ENCODE data around the gene CENPX. TPM values are rescaled to one million over a fixed set of nuclear protein-coding genes. Genes with fewer than 3 reads are reported as not detected.

The CENPX gene
- total and polyA plus RNA-seq, 2 of the 13 experiments (the other 11 are each of a cell fraction or from before 2014, with no cell fraction given), result 92.7 to 170 TPM

DNA sequence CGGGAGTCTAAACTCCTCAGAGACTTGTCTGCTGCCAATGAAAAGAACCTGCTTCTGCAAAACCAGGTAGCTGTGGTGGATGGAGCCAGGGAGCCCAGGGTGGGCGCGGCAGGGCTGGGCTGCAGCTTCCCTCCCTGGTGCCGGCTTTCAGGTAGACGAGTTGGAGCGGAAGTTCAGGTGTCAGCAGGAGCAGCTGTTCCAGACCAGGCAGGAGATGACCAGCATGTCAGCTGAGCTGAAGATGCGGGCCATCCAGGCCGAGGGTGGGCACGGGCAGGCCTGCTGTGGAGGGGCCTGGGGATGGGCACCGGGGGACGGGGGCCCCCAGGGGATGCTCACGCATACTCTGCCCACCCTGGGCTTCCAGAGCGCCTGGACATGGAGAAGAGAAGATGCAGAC is 5.6 kb upstream of the CENPX start:
- ChIA-PET POLR2A (interaction anchor here (2.2 kb wide), 1 partner anchor 9 kb away, joined by 7 read pairs; the partner anchor contains the start of gene DCXR), CTCF (ENCODE audit: low intra/inter-chr PET ratio, low total read pairs) (no interaction called here)
- no peak overlapping the region for H3K4me2 ChIP-seq (ENCODE audit: low read depth, low read length)
- no peaks in the 10 kb centered on the region for H3K27me3 ChIP-seq (ENCODE audit: control insufficient read depth in 1 of 2, insufficient read depth in 2 of 2, low read length in 2 of 2)
- ATAC-seq (no peak), DNase-seq (ENCODE audit: low spot score) (no peak), FAIRE-seq (no peak)
- TF ChIP-seq IRX3 (CRISPR knock-in tag; IDR thresholded peaks at IDR 0.05; ENCODE audit: borderline replicate concordance, low read depth), result no peak
- TF ChIP-seq, protein P1, sequence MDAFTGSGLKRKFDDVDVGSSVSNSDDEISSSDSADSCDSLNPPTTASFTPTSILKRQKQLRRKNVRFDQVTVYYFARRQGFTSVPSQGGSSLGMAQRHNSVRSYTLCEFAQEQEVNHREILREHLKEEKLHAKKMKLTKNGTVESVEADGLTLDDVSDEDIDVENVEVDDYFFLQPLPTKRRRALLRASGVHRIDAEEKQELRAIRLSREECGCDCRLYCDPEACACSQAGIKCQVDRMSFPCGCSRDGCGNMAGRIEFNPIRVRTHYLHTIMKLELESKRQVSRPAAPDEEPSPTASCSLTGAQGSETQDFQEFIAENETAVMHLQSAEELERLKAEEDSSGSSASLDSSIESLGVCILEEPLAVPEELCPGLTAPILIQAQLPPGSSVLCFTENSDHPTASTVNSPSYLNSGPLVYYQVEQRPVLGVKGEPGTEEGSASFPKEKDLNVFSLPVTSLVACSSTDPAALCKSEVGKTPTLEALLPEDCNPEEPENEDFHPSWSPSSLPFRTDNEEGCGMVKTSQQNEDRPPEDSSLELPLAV (CRISPR knock-in tag; conservative IDR thresholded peaks at IDR 0.05; ENCODE audit: low read depth), result no peak
- TF ChIP-seq SMC3 (IDR thresholded peaks at IDR 0.05; ENCODE audit: low read length), result no peak
- no peak for TF ChIP-seq ZNF781 (CRISPR knock-in tag; IDR thresholded peaks at IDR 0.05; ENCODE audit: borderline replicate concordance, not compliant biosample characterization)
- TF ChIP-seq HOXA7 (CRISPR knock-in tag; IDR thresholded peaks at IDR 0.05), result no peak
- no peak for TF ChIP-seq ZNF460 (CRISPR knock-in tag; IDR thresholded peaks at IDR 0.05; ENCODE audit: borderline replicate concordance)
- TF ChIP-seq ZFP41 (CRISPR knock-in tag; IDR thresholded peaks at IDR 0.05; ENCODE audit: borderline replicate concordance), result no peak
- TF ChIP-seq, protein P2, sequence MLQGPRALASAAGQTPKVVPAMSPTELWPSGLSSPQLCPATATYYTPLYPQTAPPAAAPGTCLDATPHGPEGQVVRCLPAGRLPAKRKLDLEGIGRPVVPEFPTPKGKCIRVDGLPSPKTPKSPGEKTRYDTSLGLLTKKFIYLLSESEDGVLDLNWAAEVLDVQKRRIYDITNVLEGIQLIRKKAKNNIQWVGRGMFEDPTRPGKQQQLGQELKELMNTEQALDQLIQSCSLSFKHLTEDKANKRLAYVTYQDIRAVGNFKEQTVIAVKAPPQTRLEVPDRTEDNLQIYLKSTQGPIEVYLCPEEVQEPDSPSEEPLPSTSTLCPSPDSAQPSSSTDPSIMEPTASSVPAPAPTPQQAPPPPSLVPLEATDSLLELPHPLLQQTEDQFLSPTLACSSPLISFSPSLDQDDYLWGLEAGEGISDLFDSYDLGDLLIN (CRISPR knock-in tag; IDR thresholded peaks at IDR 0.05; ENCODE audit: borderline replicate concordance), result no peak
- H3K36me3 ChIP-seq (replicated peaks in 1 of 2; ENCODE audit: control insufficient read depth in 1 of 2, insufficient read depth in 2 of 2, low read length in 2 of 2), result peaks cover 9 to 11% of the 10 kb centered on the region in 2 experiments; a peak in 4 of 5 replicates
- BruUV-seq (replicated peaks), result no TSS peak
- H3K4me3 ChIP-seq (replicated peaks in 1 of 3; ENCODE audit: insufficient read depth in 1 of 3, low read depth in 2 of 3, low read length in 3 of 3), result no peak overlapping the region
- H2AFZ ChIP-seq (ENCODE audit: low read length), result no peak overlapping the region
- H3K79me2 ChIP-seq (ENCODE audit: insufficient read depth, low read length), result peaks cover 13% of the 10 kb centered on the region
- no peak overlapping the region for H3K9ac ChIP-seq (ENCODE audit: insufficient read depth, low read depth, low read length)
- 100% methylated on average over 8 of the region's 13 CpGs for WGBS (ENCODE audit: low lambda C conversion rate)
- in situ Hi-C loops (cut with HindIII; ENCODE audit: extremely low pct_ligation_motif_present, low pct_unique_long_range_greater_than_20kb), result no loop called here
- H3K27ac ChIP-seq (ENCODE audit: extremely low read length, insufficient read depth, low read length), result no peak overlapping the region
- H4K20me1 ChIP-seq (ENCODE audit: insufficient read depth, low read length), result no peaks in the 10 kb centered on the region
- intact Hi-C loops (cut with micrococcal nuclease; ENCODE audit: unreplicated experiment), result no loop called here
- peaks cover 33% of the 10 kb centered on the region for H3K4me1 ChIP-seq (ENCODE audit: insufficient read depth, low read length)
- no peaks in the 10 kb centered on the region for H3K9me3 ChIP-seq (ENCODE audit: low read length)

All from HepG2 (cell line).